Measurements from ENCODE around the gene FAM161A. TPM values are rescaled to one million over a fixed set of nuclear protein-coding genes. Genes with fewer than 3 reads are reported as not detected.

Gene FAM161A
- total and polyA plus RNA-seq, 2 experiments from 2014 or later, result 16.2 to 27.4 TPM

DNA sequence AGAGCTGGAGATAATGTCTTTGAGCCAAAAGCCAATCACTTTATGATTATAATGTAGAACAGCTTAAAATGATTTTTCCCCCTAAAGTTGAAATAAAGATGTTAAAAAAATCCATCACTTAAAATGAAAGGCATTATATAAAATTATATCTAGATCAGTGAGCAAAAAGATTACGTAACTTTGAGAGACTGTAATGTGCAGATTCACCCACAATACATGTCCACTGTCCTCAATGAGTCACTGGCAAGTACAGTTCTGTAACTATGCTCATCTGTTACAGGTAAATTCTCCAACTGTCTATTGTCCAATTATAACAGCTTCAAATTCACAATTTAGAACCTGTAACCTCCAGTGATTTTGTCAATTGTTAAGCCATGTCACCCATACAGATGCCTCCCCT lies 19.0 kb downstream of the FAM161A start (continued):
- TF ChIP-seq, protein P1, sequence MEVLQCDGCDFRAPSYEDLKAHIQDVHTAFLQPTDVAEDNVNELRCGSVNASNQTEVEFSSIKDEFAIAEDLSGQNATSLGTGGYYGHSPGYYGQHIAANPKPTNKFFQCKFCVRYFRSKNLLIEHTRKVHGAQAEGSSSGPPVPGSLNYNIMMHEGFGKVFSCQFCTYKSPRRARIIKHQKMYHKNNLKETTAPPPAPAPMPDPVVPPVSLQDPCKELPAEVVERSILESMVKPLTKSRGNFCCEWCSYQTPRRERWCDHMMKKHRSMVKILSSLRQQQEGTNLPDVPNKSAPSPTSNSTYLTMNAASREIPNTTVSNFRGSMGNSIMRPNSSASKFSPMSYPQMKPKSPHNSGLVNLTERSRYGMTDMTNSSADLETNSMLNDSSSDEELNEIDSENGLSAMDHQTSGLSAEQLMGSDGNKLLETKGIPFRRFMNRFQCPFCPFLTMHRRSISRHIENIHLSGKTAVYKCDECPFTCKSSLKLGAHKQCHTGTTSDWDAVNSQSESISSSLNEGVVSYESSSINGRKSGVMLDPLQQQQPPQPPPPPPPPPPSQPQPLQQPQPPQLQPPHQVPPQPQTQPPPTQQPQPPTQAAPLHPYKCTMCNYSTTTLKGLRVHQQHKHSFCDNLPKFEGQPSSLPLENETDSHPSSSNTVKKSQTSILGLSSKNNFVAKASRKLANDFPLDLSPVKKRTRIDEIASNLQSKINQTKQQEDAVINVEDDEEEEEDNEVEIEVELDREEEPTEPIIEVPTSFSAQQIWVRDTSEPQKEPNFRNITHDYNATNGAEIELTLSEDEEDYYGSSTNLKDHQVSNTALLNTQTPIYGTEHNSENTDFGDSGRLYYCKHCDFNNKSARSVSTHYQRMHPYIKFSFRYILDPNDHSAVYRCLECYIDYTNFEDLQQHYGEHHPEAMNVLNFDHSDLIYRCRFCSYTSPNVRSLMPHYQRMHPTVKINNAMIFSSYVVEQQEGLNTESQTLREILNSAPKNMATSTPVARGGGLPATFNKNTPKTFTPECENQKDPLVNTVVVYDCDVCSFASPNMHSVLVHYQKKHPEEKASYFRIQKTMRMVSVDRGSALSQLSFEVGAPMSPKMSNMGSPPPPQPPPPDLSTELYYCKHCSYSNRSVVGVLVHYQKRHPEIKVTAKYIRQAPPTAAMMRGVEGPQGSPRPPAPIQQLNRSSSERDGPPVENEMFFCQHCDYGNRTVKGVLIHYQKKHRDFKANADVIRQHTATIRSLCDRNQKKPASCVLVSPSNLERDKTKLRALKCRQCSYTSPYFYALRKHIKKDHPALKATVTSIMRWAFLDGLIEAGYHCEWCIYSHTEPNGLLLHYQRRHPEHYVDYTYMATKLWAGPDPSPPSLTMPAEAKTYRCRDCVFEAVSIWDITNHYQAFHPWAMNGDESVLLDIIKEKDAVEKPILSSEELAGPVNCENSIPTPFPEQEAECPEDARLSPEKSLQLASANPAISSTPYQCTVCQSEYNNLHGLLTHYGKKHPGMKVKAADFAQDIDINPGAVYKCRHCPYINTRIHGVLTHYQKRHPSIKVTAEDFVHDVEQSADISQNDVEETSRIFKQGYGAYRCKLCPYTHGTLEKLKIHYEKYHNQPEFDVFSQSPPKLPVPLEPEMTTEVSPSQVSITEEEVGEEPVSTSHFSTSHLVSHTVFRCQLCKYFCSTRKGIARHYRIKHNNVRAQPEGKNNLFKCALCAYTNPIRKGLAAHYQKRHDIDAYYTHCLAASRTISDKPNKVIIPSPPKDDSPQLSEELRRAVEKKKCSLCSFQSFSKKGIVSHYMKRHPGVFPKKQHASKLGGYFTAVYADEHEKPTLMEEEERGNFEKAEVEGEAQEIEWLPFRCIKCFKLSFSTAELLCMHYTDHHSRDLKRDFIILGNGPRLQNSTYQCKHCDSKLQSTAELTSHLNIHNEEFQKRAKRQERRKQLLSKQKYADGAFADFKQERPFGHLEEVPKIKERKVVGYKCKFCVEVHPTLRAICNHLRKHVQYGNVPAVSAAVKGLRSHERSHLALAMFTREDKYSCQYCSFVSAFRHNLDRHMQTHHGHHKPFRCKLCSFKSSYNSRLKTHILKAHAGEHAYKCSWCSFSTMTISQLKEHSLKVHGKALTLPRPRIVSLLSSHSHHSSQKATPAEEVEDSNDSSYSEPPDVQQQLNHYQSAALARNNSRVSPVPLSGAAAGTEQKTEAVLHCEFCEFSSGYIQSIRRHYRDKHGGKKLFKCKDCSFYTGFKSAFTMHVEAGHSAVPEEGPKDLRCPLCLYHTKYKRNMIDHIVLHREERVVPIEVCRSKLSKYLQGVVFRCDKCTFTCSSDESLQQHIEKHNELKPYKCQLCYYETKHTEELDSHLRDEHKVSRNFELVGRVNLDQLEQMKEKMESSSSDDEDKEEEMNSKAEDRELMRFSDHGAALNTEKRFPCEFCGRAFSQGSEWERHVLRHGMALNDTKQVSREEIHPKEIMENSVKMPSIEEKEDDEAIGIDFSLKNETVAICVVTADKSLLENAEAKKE (CRISPR knock-in tag; IDR thresholded peaks at IDR 0.05), result no peak

DNA sequence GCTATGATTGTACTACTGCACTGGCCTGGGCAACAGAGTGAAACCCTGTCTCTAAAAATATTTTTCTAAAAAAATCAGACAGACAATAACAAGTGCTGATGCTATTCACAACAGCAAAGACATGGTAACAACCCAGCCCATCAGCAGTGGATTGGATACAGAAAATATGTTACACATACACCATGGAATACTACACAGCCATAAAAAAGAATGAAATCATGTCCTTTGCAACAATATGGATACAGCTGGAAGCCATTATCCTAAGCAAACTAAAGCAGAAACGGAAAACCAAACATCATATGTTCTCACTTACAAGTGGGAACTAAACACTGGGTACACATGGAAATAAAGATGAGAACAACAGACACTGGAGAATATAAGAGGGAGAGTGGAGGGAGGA lies 19.9 kb downstream of the FAM161A start:
- Mint-ChIP-seq H3K27me3 (ENCODE audit: insufficient read depth, low read depth, poor library complexity) (peaks cover 2% of the 10 kb centered on the region), H3K9me3 (no peaks in the 10 kb centered on the region), H3K4me1 (no peaks in the 10 kb centered on the region; the same call in 2 of the 3 replicates), H3K27ac (no peak overlapping the region), H3K36me3 (ENCODE audit: low read depth) (peaks cover 26% of the 10 kb centered on the region; the same call in 2 of the 3 replicates), H3K4me3 (no peak overlapping the region)
- no peaks in the 10 kb centered on the region for H3F3A ChIP-seq (replicated peaks; ENCODE audit: low read depth)
- no peak overlapping the region for H3K4me3 ChIP-seq
- ATAC-seq (no peak), DNase-seq (ENCODE audit: low spot score) (no peak)
- no peaks in the 10 kb centered on the region for H3K36me3 ChIP-seq (ENCODE audit: insufficient read depth)
- H3K4me1 ChIP-seq (ENCODE audit: insufficient read depth), result no peaks in the 10 kb centered on the region
- no peaks in the 10 kb centered on the region for H4K20me1 ChIP-seq (replicated peaks; ENCODE audit: insufficient read depth)
- no peaks in the 10 kb centered on the region for H3K79me2 ChIP-seq (replicated peaks; ENCODE audit: insufficient read depth)
- H3K9me2 ChIP-seq (ENCODE audit: insufficient read depth), result no peaks in the 10 kb centered on the region
- H3K27me3 ChIP-seq (ENCODE audit: insufficient read depth), result no peaks in the 10 kb centered on the region
- no peak overlapping the region for H3K4me2 ChIP-seq
- no peak overlapping the region for H2AFZ ChIP-seq
- H3K27ac ChIP-seq (ENCODE audit: low read depth), result no peak overlapping the region
- TF ChIP-seq EZH2 (IDR thresholded peaks at IDR 0.05; ENCODE audit: low read depth, unreplicated experiment), result no peak
- TF ChIP-seq, protein P2, sequence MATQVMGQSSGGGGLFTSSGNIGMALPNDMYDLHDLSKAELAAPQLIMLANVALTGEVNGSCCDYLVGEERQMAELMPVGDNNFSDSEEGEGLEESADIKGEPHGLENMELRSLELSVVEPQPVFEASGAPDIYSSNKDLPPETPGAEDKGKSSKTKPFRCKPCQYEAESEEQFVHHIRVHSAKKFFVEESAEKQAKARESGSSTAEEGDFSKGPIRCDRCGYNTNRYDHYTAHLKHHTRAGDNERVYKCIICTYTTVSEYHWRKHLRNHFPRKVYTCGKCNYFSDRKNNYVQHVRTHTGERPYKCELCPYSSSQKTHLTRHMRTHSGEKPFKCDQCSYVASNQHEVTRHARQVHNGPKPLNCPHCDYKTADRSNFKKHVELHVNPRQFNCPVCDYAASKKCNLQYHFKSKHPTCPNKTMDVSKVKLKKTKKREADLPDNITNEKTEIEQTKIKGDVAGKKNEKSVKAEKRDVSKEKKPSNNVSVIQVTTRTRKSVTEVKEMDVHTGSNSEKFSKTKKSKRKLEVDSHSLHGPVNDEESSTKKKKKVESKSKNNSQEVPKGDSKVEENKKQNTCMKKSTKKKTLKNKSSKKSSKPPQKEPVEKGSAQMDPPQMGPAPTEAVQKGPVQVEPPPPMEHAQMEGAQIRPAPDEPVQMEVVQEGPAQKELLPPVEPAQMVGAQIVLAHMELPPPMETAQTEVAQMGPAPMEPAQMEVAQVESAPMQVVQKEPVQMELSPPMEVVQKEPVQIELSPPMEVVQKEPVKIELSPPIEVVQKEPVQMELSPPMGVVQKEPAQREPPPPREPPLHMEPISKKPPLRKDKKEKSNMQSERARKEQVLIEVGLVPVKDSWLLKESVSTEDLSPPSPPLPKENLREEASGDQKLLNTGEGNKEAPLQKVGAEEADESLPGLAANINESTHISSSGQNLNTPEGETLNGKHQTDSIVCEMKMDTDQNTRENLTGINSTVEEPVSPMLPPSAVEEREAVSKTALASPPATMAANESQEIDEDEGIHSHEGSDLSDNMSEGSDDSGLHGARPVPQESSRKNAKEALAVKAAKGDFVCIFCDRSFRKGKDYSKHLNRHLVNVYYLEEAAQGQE (IDR thresholded peaks at IDR 0.05; ENCODE audit: unreplicated experiment), result no peak
- no peak for TF ChIP-seq JUNB (IDR thresholded peaks at IDR 0.05; ENCODE audit: unreplicated experiment)
- TF ChIP-seq STAT1 (IDR thresholded peaks at IDR 0.05; ENCODE audit: unreplicated experiment), result no peak
- TF ChIP-seq, protein P3, sequence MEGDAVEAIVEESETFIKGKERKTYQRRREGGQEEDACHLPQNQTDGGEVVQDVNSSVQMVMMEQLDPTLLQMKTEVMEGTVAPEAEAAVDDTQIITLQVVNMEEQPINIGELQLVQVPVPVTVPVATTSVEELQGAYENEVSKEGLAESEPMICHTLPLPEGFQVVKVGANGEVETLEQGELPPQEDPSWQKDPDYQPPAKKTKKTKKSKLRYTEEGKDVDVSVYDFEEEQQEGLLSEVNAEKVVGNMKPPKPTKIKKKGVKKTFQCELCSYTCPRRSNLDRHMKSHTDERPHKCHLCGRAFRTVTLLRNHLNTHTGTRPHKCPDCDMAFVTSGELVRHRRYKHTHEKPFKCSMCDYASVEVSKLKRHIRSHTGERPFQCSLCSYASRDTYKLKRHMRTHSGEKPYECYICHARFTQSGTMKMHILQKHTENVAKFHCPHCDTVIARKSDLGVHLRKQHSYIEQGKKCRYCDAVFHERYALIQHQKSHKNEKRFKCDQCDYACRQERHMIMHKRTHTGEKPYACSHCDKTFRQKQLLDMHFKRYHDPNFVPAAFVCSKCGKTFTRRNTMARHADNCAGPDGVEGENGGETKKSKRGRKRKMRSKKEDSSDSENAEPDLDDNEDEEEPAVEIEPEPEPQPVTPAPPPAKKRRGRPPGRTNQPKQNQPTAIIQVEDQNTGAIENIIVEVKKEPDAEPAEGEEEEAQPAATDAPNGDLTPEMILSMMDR (conservative IDR thresholded peaks at IDR 0.05; ENCODE audit: low read depth in 2 of 2), result no peak
